MM.1S (cell line): Measurements from ENCODE around the gene CCDC180.

Source experiments
- DNase-seq: peaks from one replicate; pipeline ENCODE4 v3.0.0-alpha.2; 2015
- H2AFZ ChIP-seq: fragments of 300-600 bp; sonication (generic); 2 replicates; pipeline ENCODE4 v1.6.0; 2016; ENCODE audit warnings: antibody characterized with exemption, low read length
- H3F3A ChIP-seq: fragments of 300-600 bp; sonication (generic); 2 replicates; pipeline ENCODE4 v1.6.1; 2016; ENCODE audit warnings: mild to moderate bottlenecking, antibody characterized with exemption, low read length, moderate library complexity, mixed read lengths; ENCODE audit not compliant: insufficient read depth
- H3K27ac ChIP-seq: fragments of 300-600 bp; sonication (generic); 2 replicates; pipeline ENCODE4 v1.5.1; 2016; ENCODE audit warnings: mild to moderate bottlenecking, low read length
- H3K27me3 ChIP-seq: fragments of 300-600 bp; sonication (generic); replicated peaks from 2 replicates; pipeline ENCODE4 v1.6.0; 2016; ENCODE audit warnings: low read length; ENCODE audit not compliant: insufficient read depth
- H3K36me3 ChIP-seq: fragments of 300-600 bp; sonication (generic); replicated peaks from 2 replicates; pipeline ENCODE4 v1.6.1; 2016; ENCODE audit warnings: mild to moderate bottlenecking, low read length, mixed read lengths; ENCODE audit not compliant: insufficient read depth
- H3K4me1 ChIP-seq: fragments of 300-600 bp; sonication (generic); 2 replicates; pipeline ENCODE4 v1.6.1; 2016; ENCODE audit warnings: low read length, mixed read lengths
- H3K4me2 ChIP-seq: fragments of 300-600 bp; sonication (generic); 2 replicates; pipeline ENCODE4 v1.6.0; 2016; ENCODE audit warnings: low read depth, low read length
- H3K4me3 ChIP-seq: fragments of 300-600 bp; sonication (generic); 2 replicates; pipeline ENCODE4 v1.5.1; 2016; ENCODE audit warnings: low read length, mixed read lengths
- H3K79me2 ChIP-seq: fragments of 300-600 bp; sonication (generic); 2 replicates; pipeline ENCODE4 v1.6.1; 2016; ENCODE audit warnings: mixed run types, low read length, mixed read lengths
- H3K9ac ChIP-seq: fragments of 300-600 bp; sonication (generic); 2 replicates; pipeline ENCODE4 v1.6.1; 2016; ENCODE audit warnings: low read length, mixed read lengths
- H3K9me2 ChIP-seq: fragments of 300-600 bp; sonication (generic); replicated peaks from 2 replicates; pipeline ENCODE4 v1.6.1; 2016; ENCODE audit warnings: mild to moderate bottlenecking, low read length, mixed read lengths; ENCODE audit not compliant: insufficient read depth
- H3K9me3 ChIP-seq: fragments of 300-600 bp; sonication (generic); replicated peaks from 2 replicates; pipeline ENCODE4 v1.6.1; 2016; ENCODE audit warnings: mild to moderate bottlenecking, low read length, mixed read lengths; ENCODE audit not compliant: insufficient read depth
- H4K20me1 ChIP-seq: fragments of 300-600 bp; sonication (generic); 2 replicates; pipeline ENCODE4 v1.6.1; 2016; ENCODE audit warnings: mild to moderate bottlenecking, low read length, moderate library complexity, mixed read lengths; ENCODE audit not compliant: insufficient read depth
- EZH2 ChIP-seq: fragments of 300-600 bp; sonication (generic); optimal IDR thresholded peaks from 2 replicates; pipeline ENCODE3; 2017; ENCODE audit warnings: low read depth, mild to moderate bottlenecking, antibody characterized with exemption, low read length, mixed read lengths
- EZH2phosphoT487 ChIP-seq: fragments of 300-600 bp; sonication (generic); IDR thresholded peaks from 2 replicates; pipeline ENCODE4 v1.6.1; 2018; ENCODE audit warnings: antibody characterized with exemption, low read length
- TF ChIP-seq, protein P1 (sequence below): fragments of 300-600 bp; sonication (generic); IDR thresholded peaks from 2 replicates; pipeline ENCODE4 v1.5.1; 2016; ENCODE audit warnings: antibody characterized with exemption, low read length, mixed read lengths

Gene CCDC180

DNA sequence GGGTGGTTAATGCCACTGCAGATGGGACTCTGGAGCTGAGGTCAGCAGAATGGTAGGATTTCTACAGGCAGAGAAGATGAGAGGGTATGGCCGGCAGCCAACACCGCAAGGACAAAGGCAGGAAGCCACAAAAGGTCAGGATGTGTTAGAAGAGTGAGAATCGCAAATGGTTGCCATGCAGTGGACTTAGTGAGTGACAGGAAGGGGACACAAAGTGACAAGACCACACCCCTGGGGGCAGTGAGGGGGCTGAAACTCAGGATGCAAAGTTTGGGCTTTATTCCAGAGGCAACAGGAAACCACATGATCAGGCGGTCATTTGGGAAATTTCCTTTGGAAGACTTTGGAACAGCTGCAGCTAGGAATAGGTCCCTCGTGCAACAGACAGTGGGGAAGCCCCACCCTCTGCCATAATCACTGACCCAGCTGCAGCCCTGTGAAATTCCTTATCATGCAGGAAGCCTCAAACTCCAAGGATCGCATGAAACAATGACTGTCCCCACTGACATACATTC is 14.2 kb upstream of the CCDC180 start:
- TF ChIP-seq, protein P1, sequence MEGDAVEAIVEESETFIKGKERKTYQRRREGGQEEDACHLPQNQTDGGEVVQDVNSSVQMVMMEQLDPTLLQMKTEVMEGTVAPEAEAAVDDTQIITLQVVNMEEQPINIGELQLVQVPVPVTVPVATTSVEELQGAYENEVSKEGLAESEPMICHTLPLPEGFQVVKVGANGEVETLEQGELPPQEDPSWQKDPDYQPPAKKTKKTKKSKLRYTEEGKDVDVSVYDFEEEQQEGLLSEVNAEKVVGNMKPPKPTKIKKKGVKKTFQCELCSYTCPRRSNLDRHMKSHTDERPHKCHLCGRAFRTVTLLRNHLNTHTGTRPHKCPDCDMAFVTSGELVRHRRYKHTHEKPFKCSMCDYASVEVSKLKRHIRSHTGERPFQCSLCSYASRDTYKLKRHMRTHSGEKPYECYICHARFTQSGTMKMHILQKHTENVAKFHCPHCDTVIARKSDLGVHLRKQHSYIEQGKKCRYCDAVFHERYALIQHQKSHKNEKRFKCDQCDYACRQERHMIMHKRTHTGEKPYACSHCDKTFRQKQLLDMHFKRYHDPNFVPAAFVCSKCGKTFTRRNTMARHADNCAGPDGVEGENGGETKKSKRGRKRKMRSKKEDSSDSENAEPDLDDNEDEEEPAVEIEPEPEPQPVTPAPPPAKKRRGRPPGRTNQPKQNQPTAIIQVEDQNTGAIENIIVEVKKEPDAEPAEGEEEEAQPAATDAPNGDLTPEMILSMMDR = no peak
- TF ChIP-seq EZH2 (no peak), EZH2phosphoT487 (no peak)
- no peaks in the 10 kb centered on the region for H3K4me1 ChIP-seq
- H3K79me2 ChIP-seq = no peaks in the 10 kb centered on the region
- H3K9me3 ChIP-seq = no peaks in the 10 kb centered on the region
- no peaks in the 10 kb centered on the region for H3K9me2 ChIP-seq
- no peak overlapping the region for H3K9ac ChIP-seq
- H3K36me3 ChIP-seq = no peaks in the 10 kb centered on the region
- no peaks in the 10 kb centered on the region for H3K27me3 ChIP-seq
- no peak overlapping the region for H3K4me2 ChIP-seq
- no peak for DNase-seq
- no peaks in the 10 kb centered on the region for H3F3A ChIP-seq
- H2AFZ ChIP-seq = no peak overlapping the region
- H3K4me3 ChIP-seq = no peak overlapping the region
- H3K27ac ChIP-seq = no peak overlapping the region
- H4K20me1 ChIP-seq = no peaks in the 10 kb centered on the region

DNA sequence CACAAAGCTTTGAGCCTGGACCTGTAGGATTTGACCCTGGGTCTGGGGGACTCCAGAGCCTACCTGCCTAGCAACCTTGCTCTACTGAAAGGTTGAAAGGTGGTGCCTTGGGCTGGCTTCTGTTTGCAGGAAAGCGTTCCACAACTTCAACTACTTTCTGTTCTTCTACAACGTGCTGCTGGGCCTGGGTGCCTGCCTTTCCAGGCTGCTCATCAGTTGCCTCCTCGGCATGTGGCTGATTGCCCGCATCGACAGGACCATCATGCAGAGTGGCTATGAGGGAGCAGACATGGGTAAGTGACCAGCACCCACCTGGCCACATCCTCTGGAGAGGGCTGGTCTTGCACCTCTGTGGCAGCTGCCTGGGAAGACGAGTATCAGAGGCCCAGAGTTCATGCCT is 13.6 kb upstream of the CCDC180 start:
- Histone ChIP-seq H3K27ac (no peak overlapping the region), H3K9ac (no peak overlapping the region), H3K9me3 (no peaks in the 10 kb centered on the region), H3K4me1 (no peaks in the 10 kb centered on the region), H3K4me3 (no peak overlapping the region), H3K36me3 (no peaks in the 10 kb centered on the region), H3K4me2 (no peak overlapping the region), H2AFZ (no peak overlapping the region), H3F3A (no peaks in the 10 kb centered on the region), H3K79me2 (no peaks in the 10 kb centered on the region), H4K20me1 (no peaks in the 10 kb centered on the region), H3K27me3 (no peaks in the 10 kb centered on the region), H3K9me2 (no peaks in the 10 kb centered on the region)
- no peak for DNase-seq
- no peak for TF ChIP-seq EZH2
- TF ChIP-seq, protein P1 = no peak
- TF ChIP-seq EZH2phosphoT487 = no peak

DNA sequence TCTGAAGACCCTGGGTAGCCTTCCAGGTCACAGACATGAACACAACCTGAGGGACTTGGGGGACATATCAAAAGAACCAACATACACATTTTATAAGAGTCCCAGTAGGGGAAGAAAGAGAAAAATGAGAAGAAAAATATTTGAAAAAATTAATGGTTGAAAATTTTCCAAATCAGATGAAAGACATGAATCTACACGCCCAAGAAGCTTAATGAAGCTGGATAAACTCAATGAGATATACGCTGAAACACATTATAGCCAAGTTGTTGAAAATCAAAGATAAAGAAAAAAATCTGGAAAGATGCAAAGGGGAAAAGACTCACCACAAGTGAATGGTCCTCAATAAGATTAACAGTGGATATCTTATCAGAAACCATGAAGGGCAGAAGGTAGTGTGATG is 9.6 kb upstream of the CCDC180 start:
- no peaks in the 10 kb centered on the region for H3F3A ChIP-seq
- H3K9me3 ChIP-seq = no peaks in the 10 kb centered on the region
- no peak overlapping the region for H3K4me2 ChIP-seq
- no peaks in the 10 kb centered on the region for H3K79me2 ChIP-seq
- H3K9me2 ChIP-seq = no peaks in the 10 kb centered on the region
- H2AFZ ChIP-seq = no peak overlapping the region
- no peak overlapping the region for H3K9ac ChIP-seq
- H3K36me3 ChIP-seq = no peaks in the 10 kb centered on the region
- H4K20me1 ChIP-seq = no peaks in the 10 kb centered on the region
- DNase-seq = no peak
- H3K27me3 ChIP-seq = no peaks in the 10 kb centered on the region
- no peak overlapping the region for H3K4me3 ChIP-seq
- H3K27ac ChIP-seq = no peak overlapping the region
- no peak for TF ChIP-seq EZH2phosphoT487
- no peaks in the 10 kb centered on the region for H3K4me1 ChIP-seq

DNA sequence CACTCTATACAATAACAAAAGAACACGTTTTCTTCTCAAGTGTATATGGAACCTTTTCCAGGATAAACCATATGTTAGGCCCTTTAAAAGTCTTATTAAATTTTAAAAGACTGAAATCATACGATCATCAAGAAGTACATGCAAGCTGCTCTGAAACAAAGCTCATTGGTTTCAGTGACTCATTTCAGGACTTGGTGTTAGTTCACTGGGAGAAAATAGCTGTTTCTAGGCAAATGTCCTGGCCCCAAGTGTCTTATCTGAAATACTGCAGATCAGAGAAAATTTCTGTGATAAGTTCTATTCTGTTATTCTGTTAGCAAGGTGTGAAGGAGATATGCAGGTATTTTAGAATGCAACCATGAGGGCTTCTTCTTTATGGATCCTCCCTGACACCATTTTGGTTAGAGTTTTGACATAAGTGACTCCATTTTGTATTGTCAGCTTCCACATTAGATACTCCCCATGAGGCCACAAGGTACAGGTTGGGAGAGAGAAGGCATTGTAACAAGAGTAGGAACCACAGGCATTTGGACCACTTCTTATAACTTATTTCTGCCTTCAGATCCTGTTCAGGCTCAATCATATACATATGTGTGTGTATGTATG is 7.5 kb upstream of the CCDC180 start:
- Histone ChIP-seq H3K4me1 (no peaks in the 10 kb centered on the region), H3K4me2 (no peak overlapping the region), H3K27me3 (no peaks in the 10 kb centered on the region), H3F3A (no peaks in the 10 kb centered on the region), H3K79me2 (no peaks in the 10 kb centered on the region), H3K9me2 (no peaks in the 10 kb centered on the region), H2AFZ (no peak overlapping the region), H4K20me1 (no peaks in the 10 kb centered on the region), H3K9ac (no peak overlapping the region), H3K4me3 (no peak overlapping the region), H3K27ac (no peak overlapping the region), H3K36me3 (no peaks in the 10 kb centered on the region), H3K9me3 (no peaks in the 10 kb centered on the region)
- no peak for DNase-seq
- no peak for TF ChIP-seq EZH2
- no peak for TF ChIP-seq EZH2phosphoT487
- TF ChIP-seq, protein P1 = no peak
